H1 (cell line): ENCODE measurements around the gene NKPD1. TPM values are rescaled to one million over a fixed set of nuclear protein-coding genes. Genes with fewer than 3 reads are reported as not detected.

Source experiments
- SRF ChIP-seq: IDR thresholded peaks from 2 replicates; pipeline ENCODE4 v1.6.1; 2011; ENCODE audit warnings: mild to moderate bottlenecking, low read depth, low read length, moderate library complexity
- polyA plus RNA-seq, 7 experiments: library from polyadenylated mRNA; depleted of rRNA in 3 of 7; stranded (reverse) in 5 of 7; unstranded in 2 of 7; fragments of >200 nt in 5 of 7; fragments of 200-250 nt in 2 of 7; gene quantifications; 1 replicate in 5 of 7; 2 replicates in 1 of 7; 4 replicates in 1 of 7; pipeline versions ENCODE4 v1.2.1 to v1.2.3, GENCODE V29; 2011 to 2013; ENCODE audit warnings: missing spikeins in 2 of 7, mixed read lengths in 2 of 7
- total RNA-seq: library from RNA; stranded (reverse); fragmentation: NEBNext Ultra II Directional; extraction: Animal tissue kit (Norgen Biotek cat#: 25700); gene quantifications from 2 replicates; pipeline ENCODE4 v1.2.1, GENCODE V29; 2021
- TF ChIP-seq, protein P1 (sequence below): IDR thresholded peaks from 2 replicates; pipeline ENCODE4 v1.6.1; 2012; ENCODE audit warnings: inconsistent platforms

Gene NKPD1
- total and polyA plus RNA-seq, 2 of the 8 experiments (the other 6 are each of a cell fraction or from before 2014, with no cell fraction given): 0.30 to 0.39 TPM

- TF ChIP-seq, protein P1, sequence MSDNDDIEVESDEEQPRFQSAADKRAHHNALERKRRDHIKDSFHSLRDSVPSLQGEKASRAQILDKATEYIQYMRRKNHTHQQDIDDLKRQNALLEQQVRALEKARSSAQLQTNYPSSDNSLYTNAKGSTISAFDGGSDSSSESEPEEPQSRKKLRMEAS: no peak
- TF ChIP-seq SRF: no peak
These were observed 24.1 kb downstream of the NKPD1 start (continued) for GRCh38 chr19:45136507-45137178.
